ENCODE data around the gene GAREM2. TPM values are rescaled to one million over a fixed set of nuclear protein-coding genes. Genes with fewer than 3 reads are reported as not detected.

GAREM2 gene
- total RNA-seq, 1 donor from 2014 or later: 1.7 TPM

- no peak for DNase-seq (ENCODE audit: low spot score)
These were observed 3.0 kb upstream of the GAREM2 start for GRCh38 chr2:26169681-26170414.

- DNase-seq (ENCODE audit: low spot score): no peak
These were observed 2.1 kb upstream of the GAREM2 start for GRCh38 chr2:26170795-26171194.

- no peak for DNase-seq (ENCODE audit: low spot score)
These were observed 558 bp upstream of the GAREM2 start for GRCh38 chr2:26172189-26172870.

DNA sequence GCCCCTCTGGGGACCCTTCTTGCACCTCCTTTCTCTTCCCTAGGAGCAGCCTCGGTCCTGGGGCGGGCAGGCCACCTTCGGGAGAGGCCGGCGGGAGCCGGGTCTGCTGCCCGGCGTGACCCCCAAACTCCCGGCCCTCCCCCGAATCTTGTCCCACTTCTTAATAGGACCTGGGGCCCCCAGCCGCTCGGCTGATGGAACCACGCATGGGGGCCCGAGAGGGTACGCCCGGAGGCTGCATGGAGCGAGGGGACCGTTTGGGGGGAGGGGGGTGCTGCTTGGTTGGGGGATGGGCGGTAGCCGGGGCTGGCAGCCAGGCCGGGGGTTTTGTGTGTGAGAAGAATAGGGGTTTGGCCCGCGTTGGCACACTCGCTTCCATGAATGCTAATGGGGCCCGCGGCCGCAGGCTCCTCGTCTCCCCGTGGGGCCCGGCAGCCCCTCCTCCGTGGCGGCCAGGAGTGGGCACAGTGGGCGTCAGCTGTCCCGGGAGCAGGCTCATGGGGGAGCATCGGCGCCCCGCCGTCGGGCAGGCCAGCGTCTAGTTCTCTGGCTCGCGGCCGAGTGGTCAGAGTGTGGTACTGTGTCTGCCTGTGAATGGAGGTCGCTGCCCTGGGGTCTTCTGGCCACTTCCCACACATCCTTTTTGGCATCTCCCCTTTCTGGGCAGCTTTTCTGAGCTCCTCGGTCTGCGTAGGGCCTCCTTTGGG is 1.0 kb downstream of the GAREM2 start:
- DNase-seq (ENCODE audit: low spot score): no peak

GRCh38 chr2:26174691-26175465 is 2.0 kb downstream of the GAREM2 start:
- DNase-seq (ENCODE audit: low spot score): no peak

DNA sequence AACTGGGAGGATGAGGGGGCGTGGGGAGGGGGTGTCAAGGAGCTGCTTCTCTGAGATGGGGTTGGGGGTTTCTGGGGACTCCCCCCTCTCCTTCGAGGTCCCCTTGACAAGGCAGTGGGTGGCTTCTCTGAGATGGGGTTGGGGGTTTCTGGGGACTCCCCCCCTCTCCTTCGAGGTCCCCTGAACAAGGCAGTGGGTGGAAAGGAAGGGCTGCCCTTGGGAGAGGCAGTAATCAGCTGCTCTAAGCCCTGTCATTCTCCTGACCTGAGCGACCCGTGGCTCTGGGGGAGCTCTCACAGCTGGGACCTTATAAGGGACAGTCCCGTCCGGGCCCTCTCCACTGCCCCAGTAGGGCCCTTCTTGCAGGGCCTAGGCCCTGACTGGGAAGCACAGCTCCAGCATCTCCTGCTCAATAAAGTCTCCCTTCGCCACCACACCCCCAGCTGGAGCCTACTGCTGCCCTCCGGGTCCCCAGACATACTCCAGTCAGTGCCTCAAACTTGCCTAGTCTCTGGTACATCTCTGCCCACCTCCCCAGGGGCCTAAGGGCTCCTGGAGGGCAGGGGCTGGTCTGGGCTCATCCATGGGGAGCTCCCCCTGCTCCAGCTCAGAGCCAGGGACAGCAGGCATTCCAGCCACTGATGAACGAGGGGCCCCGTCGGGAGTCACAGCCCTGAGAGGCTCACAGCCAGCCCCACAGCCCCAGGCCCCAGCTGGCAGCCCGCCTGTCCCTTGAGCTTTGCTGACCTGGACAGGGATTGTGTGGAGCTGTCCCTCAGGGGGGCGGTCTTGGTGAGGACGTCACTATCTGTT is 2.8 kb downstream of the GAREM2 start:
- DNase-seq (ENCODE audit: low spot score): no peak

DNA sequence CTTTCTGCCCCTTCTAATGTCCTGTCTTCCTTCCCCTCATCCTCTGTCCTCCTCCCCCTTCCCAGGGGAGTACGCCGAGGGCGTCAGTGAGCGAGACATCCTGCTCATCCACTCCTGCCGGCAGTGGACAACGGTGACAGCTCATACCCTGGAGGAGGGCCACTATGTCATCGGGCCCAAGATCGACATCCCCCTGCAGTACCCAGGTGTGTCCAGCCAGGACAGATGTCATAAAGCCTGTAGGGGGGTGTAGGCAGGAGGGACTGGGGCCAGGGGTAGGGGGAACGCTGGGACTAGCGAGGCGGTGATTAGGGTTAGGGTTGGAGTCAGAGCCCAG is 3.4 kb downstream of the GAREM2 start:
- DNase-seq (ENCODE audit: low spot score): no peak

GRCh38 chr2:26177122-26177521 is 4.2 kb downstream of the GAREM2 start:
- DNase-seq (ENCODE audit: low spot score): no peak

DNA sequence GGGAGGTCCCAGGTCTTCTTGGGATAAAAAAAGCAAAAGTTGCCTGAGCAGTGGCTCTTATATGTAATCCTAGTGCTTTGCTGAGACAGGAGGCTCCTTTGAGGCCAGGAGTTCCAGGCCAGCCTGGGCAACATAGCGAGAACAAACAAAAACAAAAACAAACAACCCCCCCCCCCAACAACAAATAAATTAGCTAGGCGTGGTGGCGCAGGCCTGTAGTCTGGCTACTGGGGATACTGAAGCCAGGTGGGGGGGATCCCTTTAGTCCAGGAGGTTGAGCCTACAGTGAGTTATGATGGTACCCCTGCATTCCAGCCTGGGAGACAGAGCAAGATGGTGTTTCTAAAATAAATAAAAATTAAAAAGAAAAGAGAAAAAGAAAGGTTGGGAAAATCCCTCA is 5.4 kb downstream of the GAREM2 start:
- no peak for DNase-seq (ENCODE audit: low spot score)

- DNase-seq (ENCODE audit: low spot score): peak; percentile 70
These were observed 6.0 kb downstream of the GAREM2 start for GRCh38 chr2:26178746-26179436.

DNA sequence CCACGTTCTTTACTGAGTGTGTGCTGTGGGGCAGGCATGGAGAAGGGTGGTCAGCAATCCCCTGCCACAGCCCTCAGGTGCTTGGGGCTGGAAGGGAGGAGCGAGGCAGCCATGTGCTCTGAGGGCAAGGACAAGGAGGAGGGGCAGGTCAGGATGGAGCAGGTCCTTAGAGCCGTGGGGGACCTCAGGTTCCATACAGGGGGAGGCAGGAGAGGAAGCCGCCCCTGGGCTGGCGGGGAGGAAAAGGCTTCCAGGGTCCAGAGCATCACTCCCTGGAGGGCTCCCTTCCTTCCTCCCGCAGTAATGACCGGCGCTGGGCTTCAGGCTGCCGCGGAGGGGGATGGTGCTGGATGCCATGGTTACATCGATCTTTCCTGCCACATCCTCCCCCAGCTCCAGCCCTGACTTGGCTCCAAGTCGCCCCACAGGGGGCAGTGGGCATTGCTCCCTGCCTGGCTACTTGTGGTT is 6.6 kb downstream of the GAREM2 start:
- no peak for DNase-seq (ENCODE audit: low spot score)

DNA sequence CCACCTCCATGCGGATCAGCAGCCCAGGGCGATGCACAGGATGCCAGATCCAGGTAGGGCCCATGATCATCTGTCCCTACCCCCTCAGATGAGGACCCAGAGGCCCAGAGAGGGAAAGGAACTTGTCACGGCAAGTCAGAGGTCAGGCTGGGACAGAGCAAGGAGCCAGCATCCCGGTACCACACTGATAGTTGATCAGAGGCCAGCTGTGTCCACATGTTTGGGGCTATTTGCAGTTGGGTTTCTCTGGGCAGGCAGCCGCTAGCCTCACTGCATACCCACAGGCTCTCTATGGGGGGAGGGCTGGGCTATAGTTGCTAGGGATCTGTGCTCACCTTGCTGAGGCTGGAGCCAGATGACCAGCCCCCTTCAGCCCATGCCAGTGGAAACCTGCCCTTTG is 9.6 kb downstream of the GAREM2 start:
- DNase-seq (ENCODE audit: low spot score): no peak

DNA sequence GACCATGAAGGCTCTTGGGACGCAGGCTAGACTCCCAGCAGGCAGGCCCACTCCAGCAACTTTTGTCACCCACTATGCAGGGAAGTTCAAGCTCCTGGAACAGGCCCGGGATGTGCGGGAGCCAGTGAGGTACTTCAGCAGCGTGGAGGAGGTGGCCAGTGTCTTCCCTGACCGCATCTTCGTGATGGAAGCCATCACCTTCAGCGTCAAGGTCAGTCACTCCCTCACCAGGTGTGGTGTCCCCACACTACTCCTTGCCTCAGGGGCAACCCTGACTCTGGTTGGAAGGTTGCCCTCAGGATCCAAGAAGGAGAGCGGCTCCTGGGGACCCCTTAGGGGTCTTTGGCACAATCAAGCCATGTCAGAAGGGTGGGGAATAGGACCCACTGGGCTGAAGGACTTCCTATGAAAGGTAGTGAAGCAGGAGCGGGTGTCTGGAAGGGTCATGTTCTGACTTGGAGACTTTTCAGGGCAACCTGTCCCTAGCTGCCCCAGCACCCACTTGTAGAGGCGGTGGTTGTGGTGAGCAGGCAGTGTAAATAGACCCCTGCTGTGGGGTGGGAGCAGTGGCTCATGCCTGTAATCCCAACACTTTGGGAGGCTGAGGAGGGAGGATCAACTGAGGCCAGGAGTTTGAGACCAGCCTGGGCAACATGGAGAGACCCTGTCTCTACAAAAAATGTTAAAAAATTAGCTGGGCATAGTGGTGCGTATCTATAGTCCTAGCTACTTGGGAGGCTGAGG is 10.2 kb downstream of the GAREM2 start:
- no peak for DNase-seq (ENCODE audit: low spot score)

DNA sequence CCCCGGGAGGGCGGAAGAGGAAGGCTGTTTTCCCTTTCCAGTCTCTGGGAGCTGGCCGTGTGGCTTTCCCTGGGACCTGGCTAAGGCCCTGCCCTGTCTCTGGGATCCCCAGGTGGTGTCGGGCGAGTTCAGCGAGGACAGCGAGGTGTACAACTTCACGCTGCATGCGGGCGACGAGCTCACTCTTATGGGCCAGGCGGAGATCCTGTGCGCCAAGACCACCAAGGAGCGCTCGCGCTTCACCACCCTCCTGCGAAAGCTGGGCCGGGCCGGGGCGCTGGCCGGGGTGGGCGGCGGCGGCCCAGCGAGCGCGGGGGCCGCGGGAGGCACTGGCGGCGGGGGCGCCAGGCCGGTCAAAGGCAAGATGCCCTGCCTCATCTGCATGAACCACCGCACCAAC is 11.2 kb downstream of the GAREM2 start:
- DNase-seq (ENCODE audit: low spot score): no peak

DNA sequence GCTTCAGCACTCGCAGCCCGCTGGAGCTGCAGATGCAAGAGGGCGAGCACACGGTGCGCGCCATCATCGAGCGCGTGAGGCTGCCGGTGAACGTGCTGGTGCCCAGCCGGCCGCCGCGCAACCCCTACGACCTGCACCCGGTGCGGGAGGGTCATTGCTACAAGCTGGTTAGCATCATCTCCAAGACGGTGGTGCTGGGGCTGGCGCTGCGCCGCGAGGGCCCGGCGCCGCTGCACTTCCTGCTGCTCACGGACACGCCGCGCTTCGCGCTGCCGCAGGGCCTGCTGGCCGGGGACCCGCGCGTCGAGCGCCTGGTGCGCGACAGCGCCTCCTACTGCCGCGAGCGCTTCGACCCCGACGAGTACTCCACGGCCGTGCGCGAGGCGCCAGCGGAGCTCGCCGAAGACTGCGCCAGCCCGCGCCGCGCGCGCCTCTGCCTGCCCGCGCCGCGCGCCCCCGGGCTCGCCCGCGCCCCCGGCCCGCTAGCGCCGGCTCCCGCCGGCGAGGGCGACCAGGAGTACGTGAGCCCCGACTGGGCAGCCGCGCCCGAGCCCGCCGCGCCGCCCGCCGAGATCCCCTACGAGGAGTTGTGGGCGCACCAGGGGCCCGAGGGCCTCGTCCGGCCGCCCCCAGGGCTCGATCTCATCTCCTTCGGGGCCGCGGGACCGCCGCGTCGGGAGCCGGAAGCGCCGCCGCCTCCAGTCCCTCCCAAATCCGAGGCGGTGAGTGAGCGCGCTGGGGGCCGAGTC is 11.8 kb downstream of the GAREM2 start:
- peak; percentile 84 for DNase-seq (ENCODE audit: low spot score)

DNA sequence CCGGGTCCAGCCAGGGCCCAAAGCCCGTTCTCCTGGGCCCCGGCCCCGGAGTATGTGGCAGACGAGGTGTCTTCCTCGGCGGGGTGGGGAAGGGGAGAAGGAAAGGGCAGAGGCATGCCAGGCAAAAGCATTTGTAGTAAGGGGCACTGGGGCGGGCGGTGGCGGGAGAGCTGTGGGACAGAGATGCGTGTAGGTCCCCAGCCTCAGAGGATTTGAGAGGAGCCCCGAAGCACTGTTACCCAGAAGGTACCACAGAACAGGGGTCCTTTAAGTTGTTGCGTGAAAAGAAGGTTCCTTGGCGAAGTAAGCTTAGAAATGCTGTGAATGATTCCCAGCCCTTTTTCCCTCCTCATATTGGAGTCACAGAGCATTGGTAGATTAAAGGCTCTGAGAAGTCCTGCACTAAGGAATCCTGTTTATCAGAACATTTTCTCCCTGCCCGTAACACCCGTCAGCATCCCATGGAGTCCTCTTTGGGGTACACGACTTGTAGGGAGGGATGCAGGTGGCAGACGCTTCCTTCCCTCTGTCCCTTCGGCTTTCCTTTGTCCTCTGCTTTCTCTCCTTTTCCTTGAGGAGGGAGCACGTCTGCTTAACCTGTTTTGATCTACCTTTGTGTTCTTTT is 12.5 kb downstream of the GAREM2 start:
- no peak for DNase-seq (ENCODE audit: low spot score)

DNA sequence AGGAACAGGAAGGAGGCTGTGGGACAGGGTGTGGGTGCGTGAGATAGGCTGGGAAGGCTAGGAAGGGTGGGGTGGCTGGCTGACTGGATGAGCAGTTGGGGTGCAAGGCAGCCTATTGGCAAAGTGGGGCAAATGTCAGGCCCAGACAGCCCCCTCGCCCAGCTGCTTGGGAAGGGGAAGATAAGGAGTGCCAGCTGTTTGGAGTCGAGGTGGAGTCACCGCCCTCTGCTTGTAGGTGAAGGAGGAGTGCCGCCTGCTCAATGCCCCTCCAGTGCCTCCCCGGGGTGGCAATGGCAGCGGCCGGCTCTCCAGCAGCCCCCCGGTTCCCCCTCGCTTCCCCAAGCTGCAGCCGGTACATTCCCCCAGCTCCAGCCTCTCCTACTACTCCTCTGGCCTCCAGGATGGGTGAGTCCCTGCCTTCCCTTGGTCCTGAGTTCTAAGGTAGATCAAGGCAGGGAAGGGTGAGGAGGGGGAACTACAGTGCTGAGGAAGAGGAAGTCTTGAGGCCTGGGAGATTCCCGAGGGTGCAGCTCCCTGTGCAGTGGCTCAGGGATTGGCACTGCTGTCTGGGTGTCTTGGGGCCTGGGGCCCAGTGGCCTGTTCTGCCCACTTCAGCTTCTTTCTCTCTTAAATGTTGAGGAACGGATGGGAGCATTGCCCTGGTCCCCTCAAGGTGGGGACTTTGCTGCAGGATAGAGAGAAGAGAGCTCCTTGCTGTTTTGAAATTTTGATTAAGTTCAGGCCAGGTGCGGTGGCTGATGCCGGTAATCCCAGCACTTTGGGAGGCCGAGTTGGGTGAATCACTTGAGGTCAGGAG is 13.3 kb downstream of the GAREM2 start:
- no peak for DNase-seq (ENCODE audit: low spot score)

DNA sequence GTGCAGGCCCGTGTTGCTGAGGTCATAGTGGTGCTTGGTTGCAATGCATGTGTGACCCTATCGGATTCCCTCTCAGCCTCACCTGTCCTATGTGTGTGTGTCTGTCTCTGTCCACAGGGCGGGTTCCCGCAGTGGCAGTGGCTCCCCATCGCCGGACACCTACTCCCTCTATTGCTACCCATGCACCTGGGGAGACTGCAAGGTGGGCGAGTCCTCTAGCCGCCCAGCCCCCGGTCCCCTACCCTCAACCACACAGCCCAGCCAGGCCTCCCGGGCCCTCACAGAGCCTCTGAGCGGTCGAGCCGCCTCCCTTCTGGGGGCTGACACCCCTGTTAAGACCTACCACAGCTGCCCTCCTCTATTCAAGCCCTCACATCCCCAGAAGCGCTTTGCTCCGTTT is 14.2 kb downstream of the GAREM2 start:
- no peak for DNase-seq (ENCODE audit: low spot score)
